ENCODE data around the gene WDPCP. TPM values are rescaled to one million over a fixed set of nuclear protein-coding genes. Genes with fewer than 3 reads are reported as not detected.
"Not testable (repeated sequence)": the region's sequence is repeated elsewhere in the genome, so short reads cannot be mapped to it uniquely, and the experiment has no call there.

Gene WDPCP
- total and polyA plus RNA-seq, 5 donors from 2014 or later = 2.9 to 9.4 (median 3.9) TPM

- not testable (repeated sequence) for DNase-seq; H3K4me3 Mint-ChIP-seq; H3K27ac ChIP-seq (ENCODE audit: insufficient read depth, low read length, poor library complexity, severe bottlenecking); H3K27ac Mint-ChIP-seq; H3K27me3 ChIP-seq (ENCODE audit: control insufficient read depth, insufficient read depth, low read length); H3K4me1 ChIP-seq (ENCODE audit: control insufficient read depth, insufficient read depth, low read length, poor library complexity, severe bottlenecking); H3K9me3 ChIP-seq (ENCODE audit: control insufficient read depth in 2 of 2, low read length in 2 of 2); ATAC-seq (ENCODE audit: low read depth in 2 of 2); H3K36me3 ChIP-seq (ENCODE audit: control insufficient read depth, insufficient read depth, low read length); H3K27me3 Mint-ChIP-seq; H3K4me1 Mint-ChIP-seq; H3K4me3 ChIP-seq (ENCODE audit: low read depth, low read length)
- Mint-ChIP-seq H3K36me3 (peaks cover 12% of the 10 kb centered on the region), H3K9me3 (peaks cover 0 to 14% (median 4%) of the 10 kb centered on the region in 7 donors)
Observed at GRCh38 chr2:63573726-63574345, 14.4 kb downstream of the WDPCP start.

DNA sequence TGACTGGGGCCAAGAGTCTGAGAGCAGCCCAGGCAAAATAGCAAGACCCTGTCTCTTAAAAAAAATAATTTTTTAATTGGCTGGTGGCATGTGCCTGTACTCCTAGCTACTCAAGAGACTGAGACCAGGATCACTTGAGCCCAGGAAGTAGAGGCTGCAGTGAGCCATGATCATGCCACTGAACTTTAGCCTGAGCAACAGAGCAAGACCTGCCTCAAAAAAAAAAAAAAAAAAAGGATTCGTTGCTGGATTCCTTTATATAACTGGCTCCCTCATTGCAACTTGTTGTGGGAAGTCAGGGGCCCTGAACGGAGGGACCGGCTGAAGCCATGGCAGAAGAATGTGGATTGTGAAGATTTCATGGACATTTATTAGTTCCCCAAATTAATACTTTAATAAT is 15.3 kb downstream of the WDPCP start:
- peaks cover 16% of the 10 kb centered on the region for H3K36me3 Mint-ChIP-seq

GRCh38 chr2:63572001-63572400 is 16.3 kb downstream of the WDPCP start:
- ATAC-seq (ENCODE audit: low read depth in 2 of 2) = no peak
- Histone ChIP-seq H3K9me3 (ENCODE audit: control insufficient read depth in 2 of 2, low read length in 2 of 2) (peaks cover 0 to 12% of the 10 kb centered on the region in 2 experiments), H3K36me3 (ENCODE audit: control insufficient read depth, insufficient read depth, low read length) (no peaks in the 10 kb centered on the region), H3K27me3 (ENCODE audit: control insufficient read depth, insufficient read depth, low read length) (no peaks in the 10 kb centered on the region), H3K27ac (ENCODE audit: insufficient read depth, low read length, poor library complexity, severe bottlenecking) (no peak overlapping the region), H3K4me1 (ENCODE audit: control insufficient read depth, insufficient read depth, low read length, poor library complexity, severe bottlenecking) (no peaks in the 10 kb centered on the region), H3K4me3 (ENCODE audit: low read depth, low read length) (no peak overlapping the region)
- no peak overlapping the region for H3K4me3 Mint-ChIP-seq
- DNase-seq = no peak
- H3K36me3 Mint-ChIP-seq = peaks cover 16% of the 10 kb centered on the region
- H3K9me3 Mint-ChIP-seq = peaks cover 0 to 32% (median 8%) of the 10 kb centered on the region in 7 donors
- no peak overlapping the region for H3K27ac Mint-ChIP-seq
- H3K4me1 Mint-ChIP-seq = peaks cover 0 to 5% (median 1%) of the 10 kb centered on the region in 4 donors
- no peaks in the 10 kb centered on the region for H3K27me3 Mint-ChIP-seq

More for the DNA sequence above, 15.3 kb downstream of the WDPCP start:
- H3K36me3 ChIP-seq (ENCODE audit: control insufficient read depth, insufficient read depth, low read length); H3K4me1 Mint-ChIP-seq; H3K9me3 ChIP-seq (ENCODE audit: control insufficient read depth in 2 of 2, low read length in 2 of 2); H3K4me1 ChIP-seq (ENCODE audit: control insufficient read depth, insufficient read depth, low read length, poor library complexity, severe bottlenecking); H3K27me3 ChIP-seq (ENCODE audit: control insufficient read depth, insufficient read depth, low read length); H3K27me3 Mint-ChIP-seq; DNase-seq; ATAC-seq (ENCODE audit: low read depth in 2 of 2); H3K27ac ChIP-seq (ENCODE audit: insufficient read depth, low read length, poor library complexity, severe bottlenecking); H3K27ac Mint-ChIP-seq; H3K4me3 Mint-ChIP-seq; H3K4me3 ChIP-seq (ENCODE audit: low read depth, low read length): not testable (repeated sequence)
- peaks cover 0 to 22% (median 5%) of the 10 kb centered on the region in 7 donors for H3K9me3 Mint-ChIP-seq

- Histone ChIP-seq H3K9me3 (ENCODE audit: control insufficient read depth in 2 of 2, low read length in 2 of 2) (peaks cover 0 to 12% of the 10 kb centered on the region in 2 experiments), H3K4me1 (ENCODE audit: control insufficient read depth, insufficient read depth, low read length, poor library complexity, severe bottlenecking) (no peaks in the 10 kb centered on the region), H3K36me3 (ENCODE audit: control insufficient read depth, insufficient read depth, low read length) (no peaks in the 10 kb centered on the region), H3K27ac (ENCODE audit: insufficient read depth, low read length, poor library complexity, severe bottlenecking) (no peak overlapping the region), H3K4me3 (ENCODE audit: low read depth, low read length) (no peak overlapping the region), H3K27me3 (ENCODE audit: control insufficient read depth, insufficient read depth, low read length) (no peaks in the 10 kb centered on the region)
- no peak for DNase-seq
- H3K4me1 Mint-ChIP-seq = peaks cover 0 to 5% (median 1%) of the 10 kb centered on the region in 4 donors
- H3K9me3 Mint-ChIP-seq = peaks cover 0 to 32% (median 8%) of the 10 kb centered on the region in 7 donors
- H3K4me3 Mint-ChIP-seq = no peak overlapping the region
- peaks cover 16% of the 10 kb centered on the region for H3K36me3 Mint-ChIP-seq
- no peaks in the 10 kb centered on the region for H3K27me3 Mint-ChIP-seq
- H3K27ac Mint-ChIP-seq = no peak overlapping the region
- no peak for ATAC-seq (ENCODE audit: low read depth in 2 of 2)
Observed at GRCh38 chr2:63571291-63571690, 17.0 kb downstream of the WDPCP start.

DNA sequence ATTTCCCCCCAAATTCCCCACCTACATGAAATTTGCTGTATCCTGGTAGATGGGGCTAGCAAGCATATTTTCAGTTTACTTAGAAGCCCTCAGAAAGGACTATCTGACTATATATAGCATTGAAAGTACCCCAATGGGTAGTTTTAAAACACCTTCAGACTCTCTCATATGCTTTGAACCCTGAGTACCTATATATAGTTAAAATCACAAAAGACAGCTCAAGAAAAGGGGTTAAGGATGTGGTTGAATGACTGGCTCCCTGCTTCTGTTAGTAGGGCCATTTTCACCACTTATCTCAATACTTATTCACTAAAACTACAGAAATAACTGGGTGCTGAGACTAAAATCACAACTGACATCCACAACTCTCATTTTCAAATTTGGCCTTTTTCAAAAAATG is 18.5 kb downstream of the WDPCP start:
- peaks cover 0 to 32% (median 8%) of the 10 kb centered on the region in 7 donors for H3K9me3 Mint-ChIP-seq
- no peaks in the 10 kb centered on the region for H3K27me3 Mint-ChIP-seq

DNA sequence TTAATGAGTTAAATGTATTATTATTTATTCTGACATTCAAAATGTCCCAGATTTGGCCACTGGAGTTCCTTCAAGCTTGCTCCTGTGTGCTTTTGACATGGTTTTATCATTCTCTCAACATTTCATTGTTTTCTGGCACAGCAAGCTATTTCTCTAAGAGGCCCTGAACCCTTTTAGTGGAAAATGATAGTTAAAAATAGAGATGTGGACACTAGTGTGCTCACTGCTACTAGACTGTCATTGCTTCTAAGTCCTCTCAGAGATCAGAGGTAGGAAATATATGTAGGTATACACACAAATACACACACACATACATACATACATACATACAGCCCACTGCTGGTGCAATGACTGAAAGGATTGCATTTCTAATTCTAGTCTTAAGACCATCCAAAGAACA is 25.5 kb downstream of the WDPCP start:
- no peaks in the 10 kb centered on the region for H3K36me3 ChIP-seq (ENCODE audit: control insufficient read depth, insufficient read depth, low read length)
- H3K9me3 Mint-ChIP-seq = peaks cover 0 to 37% (median 10%) of the 10 kb centered on the region in 7 donors
- H3K4me3 Mint-ChIP-seq = no peak overlapping the region
- H3K9me3 ChIP-seq (ENCODE audit: control insufficient read depth in 2 of 2, low read length in 2 of 2) = peaks cover 0 to 4% of the 10 kb centered on the region in 2 experiments
- DNase-seq = no peak
- H3K4me1 ChIP-seq (ENCODE audit: control insufficient read depth, insufficient read depth, low read length, poor library complexity, severe bottlenecking) = no peaks in the 10 kb centered on the region
- H3K36me3 Mint-ChIP-seq = peaks cover 16% of the 10 kb centered on the region
- ATAC-seq (ENCODE audit: low read depth in 2 of 2) = no peak
- peaks cover 5% of the 10 kb centered on the region for H3K27me3 Mint-ChIP-seq
- no peaks in the 10 kb centered on the region for H3K27me3 ChIP-seq (ENCODE audit: control insufficient read depth, insufficient read depth, low read length)
- no peak overlapping the region for H3K4me3 ChIP-seq (ENCODE audit: low read depth, low read length)
- peaks cover 0 to 9% (median 4%) of the 10 kb centered on the region in 4 donors for H3K4me1 Mint-ChIP-seq
- H3K27ac ChIP-seq (ENCODE audit: insufficient read depth, low read length, poor library complexity, severe bottlenecking) = no peak overlapping the region
- no peak overlapping the region for H3K27ac Mint-ChIP-seq

More for the DNA sequence above, 18.5 kb downstream of the WDPCP start:
- Histone ChIP-seq H3K4me1 (ENCODE audit: control insufficient read depth, insufficient read depth, low read length, poor library complexity, severe bottlenecking) (no peaks in the 10 kb centered on the region), H3K4me3 (ENCODE audit: low read depth, low read length) (no peak overlapping the region), H3K27me3 (ENCODE audit: control insufficient read depth, insufficient read depth, low read length) (no peaks in the 10 kb centered on the region), H3K9me3 (ENCODE audit: control insufficient read depth in 2 of 2, low read length in 2 of 2) (peaks cover 0 to 12% of the 10 kb centered on the region in 2 experiments), H3K36me3 (ENCODE audit: control insufficient read depth, insufficient read depth, low read length) (no peaks in the 10 kb centered on the region), H3K27ac (ENCODE audit: insufficient read depth, low read length, poor library complexity, severe bottlenecking) (no peak overlapping the region)
- H3K4me1 Mint-ChIP-seq = peaks cover 0 to 2% (median 0%) of the 10 kb centered on the region in 4 donors
- peaks cover 16% of the 10 kb centered on the region for H3K36me3 Mint-ChIP-seq
- ATAC-seq (ENCODE audit: low read depth in 2 of 2) (no peak), DNase-seq (no peak)
- H3K27ac Mint-ChIP-seq = no peak overlapping the region
- no peak overlapping the region for H3K4me3 Mint-ChIP-seq

- H3K4me3 ChIP-seq (ENCODE audit: low read depth, low read length); H3K4me3 Mint-ChIP-seq; H3K27me3 ChIP-seq (ENCODE audit: control insufficient read depth, insufficient read depth, low read length); H3K27me3 Mint-ChIP-seq; H3K27ac ChIP-seq (ENCODE audit: insufficient read depth, low read length, poor library complexity, severe bottlenecking); H3K27ac Mint-ChIP-seq; ATAC-seq (ENCODE audit: low read depth in 2 of 2); H3K9me3 ChIP-seq (ENCODE audit: control insufficient read depth in 2 of 2, low read length in 2 of 2); H3K4me1 ChIP-seq (ENCODE audit: control insufficient read depth, insufficient read depth, low read length, poor library complexity, severe bottlenecking); H3K36me3 ChIP-seq (ENCODE audit: control insufficient read depth, insufficient read depth, low read length); DNase-seq: not testable (repeated sequence)
- Mint-ChIP-seq H3K9me3 (peaks cover 0 to 36% (median 8%) of the 10 kb centered on the region in 7 donors), H3K4me1 (peaks cover 0 to 14% (median 8%) of the 10 kb centered on the region in 4 donors), H3K36me3 (peaks cover 32% of the 10 kb centered on the region)
Observed at GRCh38 chr2:63558922-63559321, 29.4 kb downstream of the WDPCP start.

DNA sequence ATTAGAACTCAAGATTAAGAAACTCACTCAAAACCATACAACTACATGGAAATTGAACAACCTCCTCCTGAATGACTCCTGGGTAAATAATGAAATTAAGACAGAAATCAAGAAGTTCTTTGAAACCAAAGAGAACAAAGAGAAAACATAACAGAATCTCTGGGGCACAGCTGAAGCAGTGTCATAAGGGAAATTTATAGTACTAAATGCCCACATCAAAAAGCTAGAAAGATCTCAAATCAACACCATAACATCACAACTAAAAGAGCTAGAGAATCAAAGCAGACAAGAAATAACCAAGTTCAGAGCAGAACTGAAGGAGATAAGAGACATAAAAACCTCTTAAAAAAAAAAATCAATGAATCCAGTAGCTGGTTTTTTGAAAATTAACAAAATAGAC is 30.5 kb downstream of the WDPCP start:
- peak in 2 of 3 donors; percentile 3 to 15 for DNase-seq
- H3K9me3 Mint-ChIP-seq = peaks cover 0 to 36% (median 8%) of the 10 kb centered on the region in 7 donors
- peaks cover 0 to 14% (median 8%) of the 10 kb centered on the region in 4 donors for H3K4me1 Mint-ChIP-seq

More for the DNA sequence above, 30.5 kb downstream of the WDPCP start:
- not testable (repeated sequence) for H3K9me3 ChIP-seq (ENCODE audit: control insufficient read depth in 2 of 2, low read length in 2 of 2); H3K36me3 ChIP-seq (ENCODE audit: control insufficient read depth, insufficient read depth, low read length); H3K4me1 ChIP-seq (ENCODE audit: control insufficient read depth, insufficient read depth, low read length, poor library complexity, severe bottlenecking); H3K27me3 ChIP-seq (ENCODE audit: control insufficient read depth, insufficient read depth, low read length); ATAC-seq (ENCODE audit: low read depth in 2 of 2); H3K4me3 ChIP-seq (ENCODE audit: low read depth, low read length); H3K27me3 Mint-ChIP-seq; H3K27ac ChIP-seq (ENCODE audit: insufficient read depth, low read length, poor library complexity, severe bottlenecking)
- Mint-ChIP-seq H3K4me3 (peak overlapping the region in 2 of 4 donors; percentile 1 to 17), H3K36me3 (peaks cover 32% of the 10 kb centered on the region), H3K27ac (peak overlapping the region; percentile 5 to 16 (median 12))

Measured in CD4-positive, CD25-positive, alpha-beta regulatory T cell (primary cell).